ENCODE measurements around the gene ASIC1.
A peak's percentile ranks its signal among the peaks of the same experiment; 100 is the strongest.

ASIC1 gene

GRCh38 chr12:50102131-50102531 is 44.7 kb downstream of the ASIC1 start:
- H3K4me1 ChIP-seq (ENCODE audit: control insufficient read depth, insufficient read depth, low read length), result peaks cover 21% of the 10 kb centered on the region
- H3K4me3 ChIP-seq (ENCODE audit: low read length in 2 of 2), result no peak overlapping the region
- no peak overlapping the region for H3K27ac ChIP-seq (ENCODE audit: low read length)
- no peak overlapping the region for H3K9ac ChIP-seq (ENCODE audit: low read length in 2 of 2)
- peaks cover 18 to 28% of the 10 kb centered on the region in 2 donors for H3K36me3 ChIP-seq (ENCODE audit: control insufficient read depth in 2 of 2, insufficient read depth in 2 of 2, low read length in 2 of 2)
- no peaks in the 10 kb centered on the region for H3K27me3 ChIP-seq (ENCODE audit: control insufficient read depth in 1 of 2, insufficient read depth in 2 of 2, low read length in 2 of 2)
- H3K9me3 ChIP-seq (ENCODE audit: control insufficient read depth in 2 of 2, low read length in 2 of 2), result no peaks in the 10 kb centered on the region

DNA sequence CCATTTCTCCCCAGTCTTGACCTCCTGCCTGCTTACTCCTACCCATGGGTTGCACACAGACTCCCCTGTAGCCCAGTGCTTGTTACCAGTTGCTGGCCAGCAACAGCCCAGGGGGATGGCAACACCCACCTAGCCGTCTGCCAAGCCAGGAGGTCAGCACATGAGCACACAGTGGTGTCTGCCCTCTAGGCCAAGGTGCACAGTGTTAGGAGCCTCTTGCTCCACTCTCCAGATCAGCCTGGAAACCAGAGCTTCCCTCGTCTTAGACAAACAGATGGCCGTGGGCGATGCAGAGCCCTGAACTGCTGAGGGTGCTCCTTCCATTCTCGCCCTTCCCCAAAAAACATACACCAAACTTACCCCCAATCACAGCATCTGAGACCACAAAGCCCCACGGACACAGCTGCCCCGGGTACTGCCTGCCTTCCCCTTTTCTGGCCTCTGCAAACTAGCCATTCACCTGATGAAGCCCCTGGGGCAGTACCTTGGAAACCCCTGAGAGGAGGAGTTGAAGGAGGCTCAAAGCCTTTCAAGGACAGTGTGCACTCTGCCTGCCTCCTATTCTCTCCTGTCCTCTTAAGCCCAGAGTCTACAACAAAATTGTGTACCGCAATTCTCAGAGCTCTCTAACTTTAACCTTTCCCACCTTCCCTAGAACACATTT is 45.4 kb downstream of the ASIC1 start:
- H3K9ac ChIP-seq (ENCODE audit: low read length in 2 of 2), result no peak overlapping the region
- H3K4me3 ChIP-seq (ENCODE audit: low read length in 2 of 2), result no peak overlapping the region
- H3K4me1 ChIP-seq (ENCODE audit: control insufficient read depth, insufficient read depth, low read length), result peaks cover 21% of the 10 kb centered on the region

DNA sequence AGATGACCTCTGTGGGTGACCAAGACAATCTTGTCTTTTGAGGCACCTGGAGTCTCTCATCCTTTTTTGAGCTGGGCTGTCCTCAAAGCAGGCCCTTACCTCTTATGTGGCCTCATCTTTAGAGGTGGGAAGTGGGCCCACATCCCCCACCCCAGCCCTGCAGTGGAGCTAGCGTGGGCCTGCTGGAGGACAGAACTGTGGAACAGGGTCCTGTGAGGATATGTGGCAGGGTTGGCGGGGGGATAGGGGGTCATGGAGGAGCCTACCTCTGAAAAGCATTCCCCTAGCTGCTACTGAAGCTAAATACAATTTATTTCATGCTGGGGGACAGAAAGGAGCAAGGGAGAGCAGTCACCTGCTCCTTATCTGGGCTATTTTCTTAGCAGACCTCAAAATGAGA is 46.0 kb downstream of the ASIC1 start:
- Histone ChIP-seq H3K27me3 (ENCODE audit: control insufficient read depth in 1 of 2, insufficient read depth in 2 of 2, low read length in 2 of 2) (no peaks in the 10 kb centered on the region), H3K9ac (ENCODE audit: low read length in 2 of 2) (peak overlapping the region in 1 of 2 donors; percentile 29), H3K9me3 (ENCODE audit: control insufficient read depth in 2 of 2, low read length in 2 of 2) (no peaks in the 10 kb centered on the region), H3K4me3 (ENCODE audit: low read length in 2 of 2) (peak overlapping the region in 1 of 2 donors; percentile 60), H3K36me3 (ENCODE audit: control insufficient read depth in 2 of 2, insufficient read depth in 2 of 2, low read length in 2 of 2) (peaks cover 11 to 18% of the 10 kb centered on the region in 2 donors), H3K27ac (ENCODE audit: low read length) (peak overlapping the region; percentile 49), H3K4me1 (ENCODE audit: control insufficient read depth, insufficient read depth, low read length) (peaks cover 21% of the 10 kb centered on the region)

More for the DNA sequence above, 45.4 kb downstream of the ASIC1 start:
- Histone ChIP-seq H3K27ac (ENCODE audit: low read length) (no peak overlapping the region), H3K27me3 (ENCODE audit: control insufficient read depth in 1 of 2, insufficient read depth in 2 of 2, low read length in 2 of 2) (no peaks in the 10 kb centered on the region), H3K36me3 (ENCODE audit: control insufficient read depth in 2 of 2, insufficient read depth in 2 of 2, low read length in 2 of 2) (peaks cover 17 to 24% of the 10 kb centered on the region in 2 donors), H3K9me3 (ENCODE audit: control insufficient read depth in 2 of 2, low read length in 2 of 2) (no peaks in the 10 kb centered on the region)

- peak within 1 kb of the TSS; percentile 23 to 60 for H3K4me3 ChIP-seq (ENCODE audit: low read length in 2 of 2)
- no peaks in the 10 kb centered on the region for H3K27me3 ChIP-seq (ENCODE audit: control insufficient read depth in 1 of 2, insufficient read depth in 2 of 2, low read length in 2 of 2)
- H3K4me1 ChIP-seq (ENCODE audit: control insufficient read depth, insufficient read depth, low read length), result peaks cover 21% of the 10 kb centered on the region
- peaks cover 6 to 13% of the 10 kb centered on the region in 2 donors for H3K36me3 ChIP-seq (ENCODE audit: control insufficient read depth in 2 of 2, insufficient read depth in 2 of 2, low read length in 2 of 2)
- no peaks in the 10 kb centered on the region for H3K9me3 ChIP-seq (ENCODE audit: control insufficient read depth in 2 of 2, low read length in 2 of 2)
- H3K9ac ChIP-seq (ENCODE audit: low read length in 2 of 2), result peak within 1 kb of the TSS; percentile 29 to 37
- peak within 1 kb of the TSS; percentile 49 for H3K27ac ChIP-seq (ENCODE audit: low read length)
Observed at GRCh38 chr12:50103767-50104321, 46.4 kb downstream of the ASIC1 start, which contains the start of gene GPD1. TSS of gene GPD1 (plus strand) at chr12:50104008. CDS start at chr12:50104051, 43 bp downstream.

DNA sequence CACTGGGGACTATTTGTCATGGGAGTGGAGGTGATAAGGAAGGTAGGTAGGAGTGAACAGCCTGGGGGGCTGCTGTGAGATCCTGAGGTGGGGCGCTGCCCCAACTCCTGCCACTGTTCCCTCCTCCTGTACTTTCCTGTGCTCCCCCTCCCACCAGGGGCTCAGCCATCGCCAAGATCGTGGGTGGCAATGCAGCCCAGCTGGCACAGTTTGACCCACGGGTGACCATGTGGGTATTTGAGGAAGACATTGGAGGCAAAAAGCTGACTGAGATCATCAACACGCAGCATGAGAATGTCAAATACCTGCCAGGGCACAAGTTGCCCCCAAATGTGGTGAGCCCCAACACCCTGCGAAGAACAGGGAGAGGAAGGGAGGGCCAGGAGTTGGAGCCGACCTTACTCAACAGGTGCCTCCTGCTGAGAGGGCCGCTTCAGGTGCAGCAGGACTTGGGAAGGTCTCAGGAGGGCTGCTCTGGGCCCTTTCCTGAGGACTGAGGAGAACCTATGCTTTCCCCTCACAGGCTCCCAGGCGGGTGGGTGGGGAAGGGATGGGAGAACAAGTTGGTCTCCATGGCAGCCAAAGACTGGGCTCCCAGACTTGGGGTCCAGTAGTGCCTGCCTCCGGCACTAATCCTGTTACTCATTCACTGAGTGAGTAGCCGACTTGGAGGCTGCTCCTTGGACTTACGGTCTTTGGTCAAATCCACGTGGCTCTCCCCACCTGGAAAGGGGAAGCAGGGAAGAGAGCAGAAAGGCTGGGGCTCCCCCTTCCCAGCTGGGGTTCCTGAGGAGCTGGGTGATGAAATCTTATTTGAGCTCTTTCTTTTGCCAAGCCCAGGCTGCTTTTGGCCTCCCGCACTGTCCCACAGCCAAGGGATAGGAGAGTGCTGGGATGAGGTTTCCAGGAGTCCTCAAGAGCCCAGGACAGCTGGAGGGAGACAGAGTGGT is 47.3 kb downstream of the ASIC1 start:
- peaks cover 0 to 6% of the 10 kb centered on the region in 2 donors for H3K36me3 ChIP-seq (ENCODE audit: control insufficient read depth in 2 of 2, insufficient read depth in 2 of 2, low read length in 2 of 2)
- no peaks in the 10 kb centered on the region for H3K27me3 ChIP-seq (ENCODE audit: control insufficient read depth in 1 of 2, insufficient read depth in 2 of 2, low read length in 2 of 2)
- no peaks in the 10 kb centered on the region for H3K9me3 ChIP-seq (ENCODE audit: control insufficient read depth in 2 of 2, low read length in 2 of 2)
- H3K4me3 ChIP-seq (ENCODE audit: low read length in 2 of 2), result peak overlapping the region in 1 of 2 donors; percentile 60
- H3K27ac ChIP-seq (ENCODE audit: low read length), result no peak overlapping the region
- peak overlapping the region; percentile 5 to 37 for H3K9ac ChIP-seq (ENCODE audit: low read length in 2 of 2)
- H3K4me1 ChIP-seq (ENCODE audit: control insufficient read depth, insufficient read depth, low read length), result peaks cover 26% of the 10 kb centered on the region

- Histone ChIP-seq H3K4me1 (ENCODE audit: control insufficient read depth, insufficient read depth, low read length) (peaks cover 39% of the 10 kb centered on the region), H3K4me3 (ENCODE audit: low read length in 2 of 2) (no peak overlapping the region), H3K27ac (ENCODE audit: low read length) (no peak overlapping the region)
Observed at GRCh38 chr12:50105913-50106450, 48.6 kb downstream of the ASIC1 start.

GRCh38 chr12:50106907-50107306 is 49.5 kb downstream of the ASIC1 start:
- Histone ChIP-seq H3K4me3 (ENCODE audit: low read length in 2 of 2) (no peak overlapping the region), H3K27ac (ENCODE audit: low read length) (no peak overlapping the region), H3K4me1 (ENCODE audit: control insufficient read depth, insufficient read depth, low read length) (peaks cover 45% of the 10 kb centered on the region)

More at GRCh38 chr12:50105913-50106450, 48.6 kb downstream of the ASIC1 start:
- Histone ChIP-seq H3K9ac (ENCODE audit: low read length in 2 of 2) (no peak overlapping the region), H3K9me3 (ENCODE audit: control insufficient read depth in 2 of 2, low read length in 2 of 2) (no peaks in the 10 kb centered on the region), H3K36me3 (ENCODE audit: control insufficient read depth in 2 of 2, insufficient read depth in 2 of 2, low read length in 2 of 2) (no peaks in the 10 kb centered on the region), H3K27me3 (ENCODE audit: control insufficient read depth in 1 of 2, insufficient read depth in 2 of 2, low read length in 2 of 2) (no peaks in the 10 kb centered on the region)

DNA sequence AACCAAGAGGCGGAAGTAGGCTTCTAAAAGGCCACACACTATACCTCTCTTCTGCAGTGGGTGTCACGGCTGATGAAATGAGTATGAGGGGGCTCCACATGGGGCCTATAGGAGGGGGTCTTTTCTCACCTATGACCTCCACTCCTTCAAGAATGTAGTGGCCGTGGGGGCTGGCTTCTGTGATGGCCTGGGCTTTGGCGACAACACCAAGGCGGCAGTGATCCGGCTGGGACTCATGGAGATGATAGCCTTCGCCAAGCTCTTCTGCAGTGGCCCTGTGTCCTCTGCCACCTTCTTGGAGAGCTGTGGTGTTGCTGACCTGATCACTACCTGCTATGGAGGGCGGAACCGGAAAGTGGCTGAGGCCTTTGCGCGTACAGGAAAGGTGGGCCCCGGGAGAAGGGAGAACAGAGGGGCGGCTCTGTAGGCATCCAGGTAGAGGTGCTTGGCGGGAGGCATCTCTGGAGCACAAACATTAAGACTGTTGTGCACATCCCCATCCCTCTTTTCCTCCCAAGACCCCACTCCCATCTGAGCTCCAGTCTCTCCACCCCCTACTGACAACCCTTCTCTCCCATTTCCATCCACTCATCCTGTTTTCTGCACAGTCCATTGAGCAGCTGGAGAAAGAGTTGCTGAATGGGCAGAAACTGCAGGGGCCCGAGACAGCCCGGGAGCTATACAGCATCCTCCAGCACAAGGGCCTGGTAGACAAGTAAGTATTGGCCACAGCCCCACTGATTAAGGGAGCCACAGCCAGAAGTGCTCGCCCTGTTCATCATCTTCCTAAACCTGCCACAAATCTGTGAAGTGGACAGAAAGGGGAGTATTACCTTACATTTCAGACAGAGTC is 50.2 kb downstream of the ASIC1 start:
- H3K9ac ChIP-seq (ENCODE audit: low read length in 2 of 2), result no peak overlapping the region
- H3K36me3 ChIP-seq (ENCODE audit: control insufficient read depth in 2 of 2, insufficient read depth in 2 of 2, low read length in 2 of 2), result no peaks in the 10 kb centered on the region
- no peaks in the 10 kb centered on the region for H3K27me3 ChIP-seq (ENCODE audit: control insufficient read depth in 1 of 2, insufficient read depth in 2 of 2, low read length in 2 of 2)
- no peaks in the 10 kb centered on the region for H3K9me3 ChIP-seq (ENCODE audit: control insufficient read depth in 2 of 2, low read length in 2 of 2)
- no peak overlapping the region for H3K4me3 ChIP-seq (ENCODE audit: low read length in 2 of 2)
- peaks cover 46% of the 10 kb centered on the region for H3K4me1 ChIP-seq (ENCODE audit: control insufficient read depth, insufficient read depth, low read length)
- no peak overlapping the region for H3K27ac ChIP-seq (ENCODE audit: low read length)

More at GRCh38 chr12:50106907-50107306, 49.5 kb downstream of the ASIC1 start:
- H3K9ac ChIP-seq (ENCODE audit: low read length in 2 of 2), result no peak overlapping the region
- H3K36me3 ChIP-seq (ENCODE audit: control insufficient read depth in 2 of 2, insufficient read depth in 2 of 2, low read length in 2 of 2), result no peaks in the 10 kb centered on the region
- no peaks in the 10 kb centered on the region for H3K9me3 ChIP-seq (ENCODE audit: control insufficient read depth in 2 of 2, low read length in 2 of 2)
- no peaks in the 10 kb centered on the region for H3K27me3 ChIP-seq (ENCODE audit: control insufficient read depth in 1 of 2, insufficient read depth in 2 of 2, low read length in 2 of 2)

- Histone ChIP-seq H3K4me1 (ENCODE audit: control insufficient read depth, insufficient read depth, low read length) (peaks cover 47% of the 10 kb centered on the region), H3K9me3 (ENCODE audit: control insufficient read depth in 2 of 2, low read length in 2 of 2) (no peaks in the 10 kb centered on the region), H3K36me3 (ENCODE audit: control insufficient read depth in 2 of 2, insufficient read depth in 2 of 2, low read length in 2 of 2) (no peaks in the 10 kb centered on the region), H3K27me3 (ENCODE audit: control insufficient read depth in 1 of 2, insufficient read depth in 2 of 2, low read length in 2 of 2) (no peaks in the 10 kb centered on the region), H3K27ac (ENCODE audit: low read length) (peak overlapping the region; percentile 85), H3K4me3 (ENCODE audit: low read length in 2 of 2) (no peak overlapping the region), H3K9ac (ENCODE audit: low read length in 2 of 2) (no peak overlapping the region)
Observed at GRCh38 chr12:50109319-50109718, 51.9 kb downstream of the ASIC1 start.
